ENCODE results near the gene GAB2. TPM values are rescaled to one million over a fixed set of nuclear protein-coding genes. Genes with fewer than 3 reads are reported as not detected.
A peak's percentile ranks its signal among the peaks of the same experiment; 100 is the strongest.

Gene GAB2
- total and polyA plus RNA-seq, 8 donors, result 2.2 to 19.3 (median 8.6) TPM

GRCh38 chr11:78254268-78254667, 163.4 kb downstream of the GAB2 start:
- H3K9me3 ChIP-seq, result no peaks in the 10 kb centered on the region
- no peaks in the 10 kb centered on the region for H3K27me3 ChIP-seq
- TF ChIP-seq POLR2A (IDR thresholded peaks at IDR 0.05), result no peak
- no peak for TF ChIP-seq EP300 (IDR thresholded peaks at IDR 0.05)
- no peak for TF ChIP-seq POLR2AphosphoS5 (IDR thresholded peaks at IDR 0.05)
- no peak for TF ChIP-seq CTCF (IDR thresholded peaks at IDR 0.05)
- peaks cover 0 to 11% (median 10%) of the 10 kb centered on the region in 4 donors for H3K36me3 ChIP-seq
- 82 to 96% (median 89%) methylated on average over 4 of the region's 4 CpGs for WGBS, 5 donors
- no peak overlapping the region for H3K4me3 ChIP-seq
- no peak overlapping the region for H3K27ac ChIP-seq
- DNase-seq, result no peak
- H3K4me1 ChIP-seq, result peaks cover 8 to 32% (median 25%) of the 10 kb centered on the region in 4 donors
- intact Hi-C loops (cut with DNase I; ENCODE audit: low total_unique reads), result no loop called here

GRCh38 chr11:78253797-78254196, 163.8 kb downstream of the GAB2 start:
- peaks cover 8 to 32% (median 25%) of the 10 kb centered on the region in 4 donors for H3K4me1 ChIP-seq
- H3K9me3 ChIP-seq, result no peaks in the 10 kb centered on the region
- H3K36me3 ChIP-seq, result peaks cover 0 to 16% (median 15%) of the 10 kb centered on the region in 4 donors
- no peak overlapping the region for H3K27ac ChIP-seq
- no peak overlapping the region for H3K4me3 ChIP-seq
- DNase-seq, result no peak
- no peaks in the 10 kb centered on the region for H3K27me3 ChIP-seq
- intact Hi-C loops (cut with DNase I; ENCODE audit: low total_unique reads), result no loop called here
- WGBS, 5 donors, result 92 to 99% (median 93%) methylated on average over 4 of the region's 4 CpGs
- no peak for TF ChIP-seq EP300 (IDR thresholded peaks at IDR 0.05)
- no peak for TF ChIP-seq POLR2A (IDR thresholded peaks at IDR 0.05)
- no peak for TF ChIP-seq CTCF (IDR thresholded peaks at IDR 0.05)
- no peak for TF ChIP-seq POLR2AphosphoS5 (IDR thresholded peaks at IDR 0.05)

- TF ChIP-seq CTCF (IDR thresholded peaks at IDR 0.05), result no peak
- no peak for TF ChIP-seq POLR2AphosphoS5 (IDR thresholded peaks at IDR 0.05)
- TF ChIP-seq POLR2A (IDR thresholded peaks at IDR 0.05), result no peak
- no peak for TF ChIP-seq EP300 (IDR thresholded peaks at IDR 0.05)
- Histone ChIP-seq H3K9me3 (no peaks in the 10 kb centered on the region), H3K36me3 (peaks cover 0 to 37% (median 36%) of the 10 kb centered on the region in 4 donors), H3K4me3 (no peak overlapping the region), H3K27ac (no peak overlapping the region), H3K4me1 (peaks cover under 1 to 19% (median 11%) of the 10 kb centered on the region in 4 donors), H3K27me3 (no peaks in the 10 kb centered on the region)
- DNase-seq, result peak in 1 of 2 donors; percentile 60
- 13 to 39% (median 21%) methylated on average over 1 of the region's 1 CpG for WGBS, 5 donors
- intact Hi-C loops (cut with DNase I; ENCODE audit: low total_unique reads), result no loop called here
Measured at GRCh38 chr11:78251083-78251775, 166.4 kb downstream of the GAB2 start.

- H3K36me3 ChIP-seq, result peaks cover 0 to 40% (median 38%) of the 10 kb centered on the region in 4 donors
- intact Hi-C loops (cut with DNase I; ENCODE audit: low total_unique reads), result no loop called here
- no peak overlapping the region for H3K4me3 ChIP-seq
- peaks cover 0 to 13% (median 9%) of the 10 kb centered on the region in 4 donors for H3K4me1 ChIP-seq
- WGBS, 5 donors, result 92 to 98% (median 94%) methylated on average over 8 of the region's 8 CpGs
- no peaks in the 10 kb centered on the region for H3K9me3 ChIP-seq
- DNase-seq, result no peak
- no peaks in the 10 kb centered on the region for H3K27me3 ChIP-seq
- TF ChIP-seq POLR2AphosphoS5 (IDR thresholded peaks at IDR 0.05) (no peak), CTCF (IDR thresholded peaks at IDR 0.05) (no peak), EP300 (IDR thresholded peaks at IDR 0.05) (no peak), POLR2A (IDR thresholded peaks at IDR 0.05) (no peak)
- no peak overlapping the region for H3K27ac ChIP-seq
Measured at GRCh38 chr11:78250099-78250498, 167.5 kb downstream of the GAB2 start.

All from stomach (tissue), 9 donors.